Activated CD8-positive, alpha-beta memory T cell treated with anti-CD3 and anti-CD28 coated beads for 4 hours (primary cell): ENCODE data around the gene PRAMEF5.
"Not testable (repeated sequence)": the region's sequence is repeated elsewhere in the genome, so short reads cannot be mapped to it uniquely, and the experiment has no call there.

Source experiments
- DNase-seq, 2 donors: peaks; one replicate each; pipeline ENCODE4 v3.0.0-alpha.2; 2020; ENCODE audit warnings: low read depth in 2 of 2

The PRAMEF5 gene

DNA sequence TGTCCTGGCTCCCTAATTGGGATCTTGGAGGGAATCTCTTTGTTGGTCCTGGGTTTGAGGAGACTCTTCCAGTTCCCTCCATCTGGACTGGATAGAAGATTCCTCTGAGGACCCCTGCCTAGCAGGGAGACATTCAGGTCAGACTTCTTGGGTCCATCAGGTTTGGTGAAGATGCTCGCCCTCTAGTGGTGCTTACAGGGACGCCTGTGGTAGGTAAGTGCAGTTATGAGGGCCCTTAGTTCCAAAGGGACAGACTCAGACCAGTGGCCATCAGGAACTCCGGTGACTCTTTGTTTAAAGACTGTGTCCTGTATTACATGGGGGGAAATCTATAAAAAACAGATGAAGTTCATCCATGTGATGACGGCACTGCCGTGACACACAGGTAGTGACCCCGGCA is 23.0 kb downstream of the PRAMEF5 start:
- not testable (repeated sequence) for DNase-seq

DNA sequence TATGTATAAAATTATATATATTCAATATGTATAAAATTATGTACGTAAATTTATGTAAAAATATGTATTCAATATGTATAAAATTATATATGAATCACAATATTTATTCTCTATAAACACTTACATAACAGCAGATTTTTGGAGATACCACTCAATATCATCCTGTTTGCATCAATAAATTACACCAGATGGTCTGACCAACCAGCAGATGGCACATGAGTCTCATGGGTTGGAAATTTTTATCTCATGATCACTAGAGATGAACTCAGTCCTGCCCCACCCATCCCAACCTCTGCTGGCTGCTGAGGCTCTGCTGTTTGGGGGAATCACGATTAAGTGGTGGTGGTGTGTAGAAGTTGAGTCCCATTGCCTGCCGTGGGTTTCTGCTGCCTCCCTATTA is 25.6 kb downstream of the PRAMEF5 start:
- DNase-seq = not testable (repeated sequence)

DNA sequence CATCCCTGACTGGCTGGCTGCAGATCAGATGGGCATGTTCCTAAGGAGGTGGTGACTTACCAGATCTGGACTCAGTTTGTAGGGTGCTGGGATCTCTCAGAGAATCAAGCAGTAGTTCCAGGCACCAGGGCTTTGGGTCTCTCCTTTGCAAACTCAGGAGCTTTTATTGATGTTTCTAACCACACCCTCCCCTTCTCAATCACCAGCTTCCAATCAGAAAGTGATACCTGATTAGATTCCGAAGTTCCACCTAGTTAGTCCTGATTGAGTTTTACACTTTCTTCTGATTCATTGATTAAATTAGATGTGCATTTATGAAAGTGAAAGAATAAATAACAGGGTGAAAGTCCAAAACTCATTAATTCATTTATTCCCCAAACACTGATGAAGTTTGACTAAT is 31.0 kb downstream of the PRAMEF5 start, which contains the start of gene PRAMEF8:
Gene PRAMEF8 (minus strand): TSS at position 101 of the 400 bp plus-strand sequence. CDS start 1,046 bp downstream, outside the sequence.
- not testable (repeated sequence) for DNase-seq

DNA sequence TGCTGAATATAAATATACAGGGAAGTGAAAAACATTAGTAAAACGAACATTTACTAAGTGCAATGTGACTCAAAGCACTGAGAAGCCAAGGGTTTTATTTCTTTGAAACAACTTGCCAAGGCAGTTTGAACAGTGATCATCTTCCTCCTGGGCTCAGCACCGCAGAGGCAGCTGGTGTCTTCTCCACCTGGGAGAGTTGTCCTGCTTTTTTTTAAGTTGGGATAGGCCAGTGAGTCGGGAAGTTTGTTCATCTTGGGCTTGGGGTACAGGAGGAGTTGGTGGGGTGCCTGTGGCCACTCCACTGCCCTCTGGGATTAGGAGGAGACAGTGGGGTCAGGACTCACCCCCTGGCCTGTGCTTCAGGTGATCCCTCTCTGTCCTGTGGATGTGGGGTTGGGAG is 35.0 kb downstream of the PRAMEF5 start:
- not testable (repeated sequence) for DNase-seq

DNA sequence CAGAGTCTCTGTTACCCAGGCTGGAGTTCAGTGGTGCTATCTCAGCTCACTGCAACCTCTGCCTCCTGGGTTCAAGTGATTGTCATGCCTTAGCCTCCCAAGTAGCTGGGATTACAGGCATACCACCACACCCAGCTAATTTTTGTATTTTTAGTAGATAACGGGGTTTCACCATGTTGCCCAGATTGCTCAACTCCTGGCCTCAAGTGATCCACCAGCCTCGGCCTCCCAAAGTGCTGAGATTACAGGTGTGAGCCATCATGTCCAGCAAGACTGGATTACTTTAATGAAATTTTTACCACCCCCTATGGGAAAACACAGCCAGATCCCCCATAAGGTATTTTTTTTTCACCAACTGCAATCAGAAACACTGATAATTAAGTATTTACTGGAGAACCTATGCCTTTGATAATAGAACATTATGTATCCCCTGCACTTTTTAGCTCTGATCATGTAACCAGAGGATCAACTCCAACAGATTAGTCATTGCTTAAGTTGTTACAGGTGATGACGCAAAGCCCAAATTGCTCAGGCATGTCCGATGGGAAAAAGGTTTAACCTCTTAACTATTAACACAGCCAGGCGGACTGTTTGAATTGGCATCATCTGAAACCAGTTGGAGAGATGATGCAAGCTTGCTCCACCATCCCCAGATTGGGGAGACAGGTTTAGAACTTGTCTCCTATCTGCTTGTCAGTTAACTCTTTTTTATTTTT is 43.4 kb downstream of the PRAMEF5 start:
- DNase-seq = not testable (repeated sequence)

DNA sequence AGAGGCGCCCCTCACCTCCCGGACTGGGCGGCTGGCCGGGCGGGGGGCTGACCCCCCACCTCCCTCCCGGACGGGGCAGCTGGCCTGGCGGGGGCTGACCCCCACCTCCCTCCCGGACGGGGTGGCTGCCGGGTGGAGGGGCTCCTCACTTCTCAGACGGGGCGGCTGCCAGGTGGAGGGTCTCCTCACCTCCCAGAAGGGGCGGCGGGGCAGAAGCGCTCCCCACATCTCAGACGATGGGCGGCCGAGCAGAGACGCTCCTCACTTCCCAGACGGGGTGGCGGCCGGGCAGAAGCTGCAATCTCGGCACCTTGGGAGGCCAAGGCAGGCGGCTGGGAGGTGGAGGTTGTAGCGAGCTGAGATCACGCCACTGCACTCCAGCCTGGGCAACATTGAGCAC is 44.7 kb downstream of the PRAMEF5 start:
- DNase-seq = not testable (repeated sequence)

DNA sequence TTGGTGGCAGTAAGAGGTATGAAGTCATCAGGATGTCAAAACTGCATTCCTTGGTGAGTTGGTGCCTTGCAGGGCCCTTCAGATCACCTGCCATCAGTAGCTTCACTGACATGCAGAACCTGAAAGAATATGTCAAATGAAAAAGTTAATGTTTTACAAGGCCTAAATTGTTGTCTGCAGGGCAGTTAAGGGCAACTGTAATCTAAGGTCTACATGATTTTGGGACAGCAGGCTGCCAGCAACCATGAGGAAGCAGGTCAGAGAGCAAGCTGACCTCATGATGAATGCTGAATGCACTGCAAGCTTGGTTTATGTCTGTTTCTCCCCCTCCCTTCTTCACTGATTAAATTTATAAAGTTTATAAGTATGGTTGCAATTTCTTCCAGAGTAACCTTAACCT is 48.2 kb downstream of the PRAMEF5 start:
- DNase-seq = not testable (repeated sequence)

DNA sequence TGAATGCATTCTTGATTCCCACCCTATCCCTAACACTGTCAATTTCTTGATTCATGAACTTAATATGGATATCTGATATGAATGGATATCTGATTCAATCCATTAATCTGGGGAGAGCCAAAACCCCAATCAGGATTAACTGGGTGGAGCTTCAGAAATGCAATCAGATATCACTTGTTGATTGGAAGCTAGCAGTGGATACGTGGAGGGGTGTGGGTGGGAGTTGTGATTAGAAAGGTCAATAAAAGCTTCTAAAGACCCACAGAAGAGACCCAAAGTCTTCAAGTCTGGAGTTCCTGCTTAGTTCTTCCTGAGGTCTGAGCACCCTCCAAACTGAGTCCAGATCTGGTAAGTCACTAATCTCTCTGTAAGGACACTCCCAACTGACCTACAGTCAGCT is 49.2 kb downstream of the PRAMEF5 start, which contains the start of gene PRAMEF33:
Gene PRAMEF33 (plus strand): TSS at position 301 of the 400 bp plus-strand sequence. CDS start 2,416 bp downstream, outside the sequence.
- not testable (repeated sequence) for DNase-seq
